ENCODE results near the gene DNAJC4. TPM values are rescaled to one million over a fixed set of nuclear protein-coding genes. Genes with fewer than 3 reads are reported as not detected.

The DNAJC4 gene
- total and polyA plus RNA-seq, 2 of the 8 experiments (the other 6 are each of a cell fraction or from before 2014, with no cell fraction given), result 14.6 to 31.0 TPM

DNA sequence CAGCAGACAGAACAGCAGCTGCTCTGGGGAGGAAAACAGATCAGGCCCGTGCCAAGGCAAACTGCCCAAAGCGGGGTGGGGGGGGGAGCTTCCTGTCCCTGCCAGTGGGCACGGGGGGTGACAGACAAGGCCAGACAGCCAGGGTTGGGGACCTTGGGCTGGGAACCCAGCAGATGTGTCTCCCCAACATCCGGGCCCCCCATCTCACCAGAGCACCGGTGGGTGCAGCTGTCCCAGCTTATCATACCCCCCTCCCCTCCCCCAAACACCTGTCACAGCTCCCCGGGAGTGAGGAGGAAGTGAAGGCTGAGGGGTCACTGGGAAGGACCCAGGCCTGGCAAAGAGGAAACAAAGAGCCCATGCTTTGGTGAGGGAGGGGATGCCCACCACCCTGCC lies 15.1 kb downstream of the DNAJC4 start:
- H3K18ac ChIP-seq (ENCODE audit: extremely low read depth, low read length), result no peak overlapping the region
- peak overlapping the region; percentile 56 to 99 (median 90) for H3K4me3 ChIP-seq (ENCODE audit: extremely low read depth in 1 of 4, insufficient read depth in 2 of 4, low read depth in 3 of 4, low read length in 4 of 4)
- peak overlapping the region in 3 of 4 experiments; percentile 66 to 71 (median 71); a peak in 6 of 7 replicates for H3K9ac ChIP-seq (replicated peaks in 1 of 4; ENCODE audit: extremely low read depth in 1 of 4, low read depth in 3 of 4, low read length in 3 of 4)
- no peak overlapping the region; the same call in 1 of the 2 replicates for H4K8ac ChIP-seq (ENCODE audit: extremely low read depth, insufficient read depth, low read length)
- H3K9me3 ChIP-seq (ENCODE audit: insufficient read depth in 2 of 2, low read depth in 1 of 2, low read length in 1 of 2), result no peaks in the 10 kb centered on the region
- no peaks in the 10 kb centered on the region for H3K27me3 ChIP-seq (replicated peaks in 1 of 4; ENCODE audit: control insufficient read depth in 3 of 4, extremely low read depth in 1 of 4, insufficient read depth in 3 of 4, low read length in 3 of 4)
- POLR2A ChIA-PET (ENCODE audit: partially characterized antibody), result interaction anchor here (0.7 to 13.1 kb wide), 17 partner anchors 10 to 59 kb away, joined by 3 to 352 read pairs (median 9); partner anchors contain the start of genes BAD, DNAJC4, FERMT3 and GPR137
- peaks cover 0 to 13% of the 10 kb centered on the region in 2 experiments for H4K20me1 ChIP-seq (replicated peaks in 1 of 2; ENCODE audit: control insufficient read depth in 1 of 2, insufficient read depth in 2 of 2, low read length in 2 of 2)
- peaks cover 6 to 21% of the 10 kb centered on the region in 2 experiments; a peak in 3 of 4 replicates for H3K79me2 ChIP-seq (ENCODE audit: control insufficient read depth in 1 of 2, insufficient read depth in 2 of 2, low read length in 2 of 2)
- H3K4me2 ChIP-seq (ENCODE audit: insufficient read depth in 1 of 2, low read depth in 2 of 2, low read length in 2 of 2), result peak overlapping the region; percentile 71 to 73
- no peak for FAIRE-seq
- peaks cover 6% of the 10 kb centered on the region for H3K79me1 ChIP-seq (ENCODE audit: low read depth, low read length)
- H3K23me2 ChIP-seq (ENCODE audit: low read depth, low read length), result peaks cover 19% of the 10 kb centered on the region
- H2BK12ac ChIP-seq (ENCODE audit: low read depth, low read length), result peak overlapping the region; percentile 84; the same call in 1 of the 2 replicates
- H3K56ac ChIP-seq (replicated peaks; ENCODE audit: insufficient read length, low read depth, low read length), result no peak overlapping the region
- 33% methylated on average over 5 of the region's 6 CpGs; no CpG with 5 or more reads in 1 of the 2 experiments for WGBS, 2 experiments (ENCODE audit: extremely low coverage in 1 of 2, insufficient coverage in 1 of 2, insufficient read length in 1 of 2, insufficient replicate concordance in 2 of 2, low coverage in 1 of 2, low lambda C conversion rate in 2 of 2, missing lambda C conversion rate in 1 of 2)
- H3K23ac ChIP-seq (ENCODE audit: insufficient read length), result no peak overlapping the region
- no peak overlapping the region for H2BK15ac ChIP-seq (ENCODE audit: low read length)
- no peak overlapping the region for H2AK5ac ChIP-seq (ENCODE audit: low read depth, low read length)
- no peak for DNase-seq (ENCODE audit: low read depth in 1 of 2, low spot score in 2 of 2)
- H2BK20ac ChIP-seq (ENCODE audit: low read length), result no peak overlapping the region
- no peak overlapping the region for H3K14ac ChIP-seq (ENCODE audit: insufficient read length)
- no peak overlapping the region for H3K27ac ChIP-seq (ENCODE audit: low read depth, low read length)
- H3K4ac ChIP-seq (replicated peaks; ENCODE audit: insufficient read length, low read depth, low read length), result peak overlapping the region; percentile 63
- no peak overlapping the region for H4K91ac ChIP-seq (replicated peaks; ENCODE audit: insufficient read length, low read length)
- no peak overlapping the region for H2BK120ac ChIP-seq (replicated peaks; ENCODE audit: low read depth, low read length)
- peaks cover 0 to 42% (median 34%) of the 10 kb centered on the region in 4 experiments; a peak in 6 of 7 replicates for H3K4me1 ChIP-seq (replicated peaks in 1 of 4; ENCODE audit: control insufficient read depth in 3 of 4, insufficient read depth in 4 of 4, low read length in 3 of 4)
- CTCF ChIA-PET (ENCODE audit: partially characterized antibody), result interaction anchor here (1.0 to 10.0 kb wide), 8 partner anchors 20 to 111 kb away, joined by 3 to 102 read pairs (median 16); partner anchors contain the start of genes CATSPERZ, ESRRA, FERMT3 and NUDT22
- H3K36me3 ChIP-seq (ENCODE audit: control insufficient read depth in 2 of 4, insufficient read depth in 4 of 4, low read length in 3 of 4), result peaks cover 0 to 17% (median 4%) of the 10 kb centered on the region in 4 experiments; a peak in 4 of 8 replicates
- H4K5ac ChIP-seq (ENCODE audit: insufficient read length, low read depth, low read length), result peak overlapping the region; percentile 70
- H2AFZ ChIP-seq (ENCODE audit: low read length), result no peak overlapping the region
- H2BK5ac ChIP-seq (ENCODE audit: low read depth, low read length), result peak overlapping the region; percentile 90; the same call in 1 of the 2 replicates
- TF ChIP-seq, protein P1, sequence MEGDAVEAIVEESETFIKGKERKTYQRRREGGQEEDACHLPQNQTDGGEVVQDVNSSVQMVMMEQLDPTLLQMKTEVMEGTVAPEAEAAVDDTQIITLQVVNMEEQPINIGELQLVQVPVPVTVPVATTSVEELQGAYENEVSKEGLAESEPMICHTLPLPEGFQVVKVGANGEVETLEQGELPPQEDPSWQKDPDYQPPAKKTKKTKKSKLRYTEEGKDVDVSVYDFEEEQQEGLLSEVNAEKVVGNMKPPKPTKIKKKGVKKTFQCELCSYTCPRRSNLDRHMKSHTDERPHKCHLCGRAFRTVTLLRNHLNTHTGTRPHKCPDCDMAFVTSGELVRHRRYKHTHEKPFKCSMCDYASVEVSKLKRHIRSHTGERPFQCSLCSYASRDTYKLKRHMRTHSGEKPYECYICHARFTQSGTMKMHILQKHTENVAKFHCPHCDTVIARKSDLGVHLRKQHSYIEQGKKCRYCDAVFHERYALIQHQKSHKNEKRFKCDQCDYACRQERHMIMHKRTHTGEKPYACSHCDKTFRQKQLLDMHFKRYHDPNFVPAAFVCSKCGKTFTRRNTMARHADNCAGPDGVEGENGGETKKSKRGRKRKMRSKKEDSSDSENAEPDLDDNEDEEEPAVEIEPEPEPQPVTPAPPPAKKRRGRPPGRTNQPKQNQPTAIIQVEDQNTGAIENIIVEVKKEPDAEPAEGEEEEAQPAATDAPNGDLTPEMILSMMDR (IDR thresholded peaks at IDR 0.05; ENCODE audit: control extremely low read depth in 1 of 3, insufficient read depth in 1 of 3, low read depth in 1 of 3, low read length in 3 of 3), result no peak
- TF ChIP-seq GTF2F1 (IDR thresholded peaks at IDR 0.05; ENCODE audit: borderline replicate concordance, low read depth, low read length), result no peak
- no peak for TF ChIP-seq SIN3A (conservative IDR thresholded peaks at IDR 0.05 in 1 of 2, IDR thresholded peaks at IDR 0.05 in 1 of 2; ENCODE audit: low read depth in 1 of 2, low read length in 2 of 2)
- no peak for TF ChIP-seq BCL11A (IDR thresholded peaks at IDR 0.05; ENCODE audit: low read depth in 2 of 2, low read length in 2 of 2)
- TF ChIP-seq BACH1 (IDR thresholded peaks at IDR 0.05; ENCODE audit: low read length), result no peak
- TF ChIP-seq SP2 (IDR thresholded peaks at IDR 0.05; ENCODE audit: low read length), result no peak
- no peak for TF ChIP-seq JUND (IDR thresholded peaks at IDR 0.05; ENCODE audit: low read length)
- no peak for TF ChIP-seq RAD21 (IDR thresholded peaks at IDR 0.05 in 1 of 2, conservative IDR thresholded peaks at IDR 0.05 in 1 of 2; ENCODE audit: low read depth in 2 of 2, low read length in 2 of 2)

All from H1 (cell line).